T-helper 2 cell treated with Interferon-gamma antibody and Interleukin-4, amounts not matched to agents 100 ng/mL and 5 ng/mL, for 36 hours (primary cell): ENCODE results near the gene KLF13. TPM values are rescaled to one million over a fixed set of nuclear protein-coding genes. Genes with fewer than 3 reads are reported as not detected.
"Not testable (repeated sequence)": the region's sequence is repeated elsewhere in the genome, so short reads cannot be mapped to it uniquely, and the experiment has no call there.

ENCODE experiments used
- intact Hi-C: fragments of 100-400 bp; cut with micrococcal nuclease; formaldehyde crosslinking; loops from one replicate; pipeline ENCODE4 v1.15.1; 2023
- total RNA-seq: library from RNA; stranded (reverse); gene quantifications from 2 replicates; pipeline ENCODE4 v1.2.3, GENCODE V29; 2022

Gene KLF13
- total RNA-seq, 1 donor from 2014 or later: 171 TPM

DNA sequence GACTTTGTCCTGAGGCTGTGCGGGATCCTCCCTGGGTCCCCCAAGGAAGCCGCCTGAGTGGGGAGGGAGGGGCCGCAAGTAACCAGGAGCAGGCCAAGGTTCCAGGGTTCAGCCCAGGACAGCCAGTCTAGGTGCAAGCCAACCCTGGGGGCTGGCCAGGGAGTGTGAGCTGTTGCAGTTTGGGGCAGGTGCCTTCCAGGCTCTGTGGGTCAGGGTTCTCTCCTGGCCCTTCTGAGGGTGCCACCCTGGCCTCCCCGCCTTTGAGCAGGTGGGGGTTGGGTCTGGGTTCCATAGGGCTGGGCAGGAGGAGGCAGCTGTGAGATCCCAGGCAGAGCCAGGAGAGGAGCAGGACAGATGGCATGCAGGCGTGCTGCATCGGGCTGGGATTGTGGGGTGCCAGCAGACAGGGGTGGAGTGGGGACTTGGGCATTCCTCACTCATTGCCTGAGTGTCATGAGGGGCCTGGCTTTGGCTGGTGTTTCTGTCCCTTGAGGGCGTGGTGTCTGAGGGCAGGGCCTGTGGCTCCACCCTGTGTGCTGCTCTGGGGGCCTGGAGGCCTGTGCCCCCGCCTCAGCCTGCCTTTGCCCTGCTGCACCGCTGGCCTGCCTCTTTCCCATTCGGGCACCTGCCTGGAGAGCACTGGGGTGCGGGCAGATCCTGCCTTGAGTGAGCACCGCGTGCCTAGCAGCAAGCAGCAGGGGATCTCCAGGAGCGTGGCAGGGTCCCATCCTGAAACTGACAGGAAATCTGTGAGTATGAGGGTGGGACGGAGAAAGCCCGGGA lies 18.4 kb downstream of the KLF13 start:
- intact Hi-C loops: loop anchor here (5.0 kb wide), 4 partner anchors 47 to 142 kb away; no protein-coding TSS in a partner anchor

DNA sequence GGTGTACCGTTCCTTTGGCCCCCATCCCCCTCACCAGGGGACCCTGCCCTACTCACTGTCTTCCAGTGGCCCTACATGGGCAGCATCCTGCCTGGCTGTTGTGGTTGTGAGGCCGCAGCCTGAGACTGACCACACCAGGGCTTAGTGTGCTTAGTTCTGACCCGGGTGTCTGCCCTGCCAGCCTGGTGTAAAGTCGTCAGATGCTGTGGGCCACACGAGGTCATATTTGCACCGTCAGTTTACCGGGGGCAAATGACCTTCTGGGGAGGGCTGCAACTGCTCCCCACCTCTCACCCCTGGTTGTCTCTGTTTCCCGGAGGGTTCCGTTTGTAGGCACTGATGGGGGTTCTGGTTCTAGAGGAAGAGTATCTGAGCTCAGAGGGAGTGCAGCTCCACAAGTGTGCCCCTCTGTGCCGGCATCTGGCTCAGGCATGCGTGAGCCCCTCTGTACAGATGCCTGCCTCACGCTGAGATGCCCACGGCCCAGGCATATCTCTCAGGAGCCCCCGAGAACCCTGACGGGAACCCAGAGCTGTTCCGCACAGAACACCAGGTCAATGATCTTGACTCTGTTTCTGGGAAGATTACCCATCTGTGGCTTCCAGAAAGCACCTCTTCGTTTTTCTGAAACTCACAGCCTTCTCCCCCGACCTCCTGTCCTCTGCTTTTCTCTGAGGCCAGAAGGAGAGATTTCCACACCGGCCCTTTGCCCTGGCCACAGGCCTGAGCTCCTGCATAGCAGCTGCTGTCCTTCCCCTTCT lies 19.2 kb downstream of the KLF13 start:
- intact Hi-C loops: loop anchor here (5.0 kb wide), 4 partner anchors 47 to 142 kb away; no protein-coding TSS in a partner anchor

DNA sequence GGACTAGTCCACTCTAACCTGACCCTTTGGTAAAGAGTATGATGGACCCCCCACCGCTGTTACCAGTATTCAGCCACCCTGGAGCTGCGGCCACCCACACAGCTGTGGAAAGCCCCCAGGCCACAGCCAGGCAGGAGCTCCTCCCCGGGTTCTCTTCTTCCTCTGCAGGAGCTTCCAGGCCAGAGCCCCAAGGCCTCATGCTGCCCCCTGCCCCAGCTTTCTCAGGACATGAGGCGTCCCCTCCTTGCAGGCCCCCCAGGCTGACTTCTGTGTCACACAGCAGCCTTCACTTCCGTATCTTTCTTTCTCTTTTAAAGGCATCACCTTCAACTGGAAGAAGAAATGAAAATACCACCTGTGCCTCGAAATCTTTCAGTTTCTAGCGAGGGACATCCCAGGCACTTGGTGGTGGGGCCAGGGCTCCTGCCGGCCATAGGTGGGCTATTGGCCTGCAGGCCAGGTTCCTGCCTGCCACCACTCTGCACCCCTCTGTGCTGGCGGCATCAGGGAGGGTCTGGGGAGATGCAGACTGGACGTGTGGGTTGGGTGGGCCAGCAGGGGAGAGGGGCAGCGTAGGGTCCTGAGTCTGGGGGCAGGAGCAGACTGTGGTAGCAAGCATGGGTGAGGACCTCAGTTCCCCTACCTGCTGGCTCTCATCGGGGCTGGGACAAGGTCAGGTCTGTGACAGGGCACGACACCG lies 19.9 kb downstream of the KLF13 start:
- intact Hi-C loops: loop anchor here (1.0 to 5.0 kb wide), 6 partner anchors 15 to 141 kb away; no protein-coding TSS in a partner anchor

DNA sequence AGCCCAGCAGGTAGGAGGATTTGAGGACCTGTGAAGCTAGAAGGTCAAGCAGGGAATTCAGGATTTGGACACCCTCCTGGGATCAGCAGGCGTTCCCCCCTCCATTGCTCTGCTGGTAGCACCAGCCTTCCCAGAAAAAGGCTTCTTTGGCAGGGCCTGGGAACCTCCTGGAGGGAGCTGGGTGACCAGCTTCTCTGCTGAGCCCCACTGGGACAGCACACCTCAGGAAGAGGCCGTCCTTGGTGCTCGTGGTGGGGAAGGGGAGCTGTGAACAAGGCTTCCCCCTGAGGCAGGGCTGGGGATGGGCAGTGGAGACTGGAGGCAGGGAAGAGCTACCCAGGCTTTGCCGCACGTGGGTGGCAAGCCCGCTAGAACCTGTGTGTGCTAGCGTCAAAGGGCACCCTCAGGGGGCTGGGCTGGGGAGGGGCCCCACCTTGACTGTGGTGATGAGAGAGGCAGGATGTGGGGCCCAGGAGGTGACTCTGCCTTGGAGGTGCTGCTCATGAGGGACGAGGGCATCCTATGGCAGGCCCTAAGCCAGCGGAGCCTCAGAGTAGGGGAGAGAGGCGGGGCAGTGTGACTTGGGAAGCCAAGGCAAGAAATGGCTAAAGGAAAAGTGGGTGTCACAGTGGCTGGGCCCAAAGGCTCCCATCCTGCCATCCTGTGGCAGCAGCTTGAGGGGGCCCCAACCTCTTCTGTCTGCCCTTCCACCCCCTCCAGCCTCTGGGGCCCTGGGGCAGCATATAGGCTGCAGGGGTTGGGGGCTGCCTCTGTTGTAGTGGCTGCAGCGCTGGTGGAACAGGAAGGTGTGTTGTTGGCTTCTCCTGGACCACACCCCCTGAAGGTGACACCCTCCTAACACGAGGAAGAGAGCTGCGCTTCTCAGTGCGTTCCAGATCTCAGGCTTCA lies 20.7 kb downstream of the KLF13 start:
- intact Hi-C loops: loop anchor here (1.0 to 5.0 kb wide), 6 partner anchors 14 to 140 kb away; no protein-coding TSS in a partner anchor

DNA sequence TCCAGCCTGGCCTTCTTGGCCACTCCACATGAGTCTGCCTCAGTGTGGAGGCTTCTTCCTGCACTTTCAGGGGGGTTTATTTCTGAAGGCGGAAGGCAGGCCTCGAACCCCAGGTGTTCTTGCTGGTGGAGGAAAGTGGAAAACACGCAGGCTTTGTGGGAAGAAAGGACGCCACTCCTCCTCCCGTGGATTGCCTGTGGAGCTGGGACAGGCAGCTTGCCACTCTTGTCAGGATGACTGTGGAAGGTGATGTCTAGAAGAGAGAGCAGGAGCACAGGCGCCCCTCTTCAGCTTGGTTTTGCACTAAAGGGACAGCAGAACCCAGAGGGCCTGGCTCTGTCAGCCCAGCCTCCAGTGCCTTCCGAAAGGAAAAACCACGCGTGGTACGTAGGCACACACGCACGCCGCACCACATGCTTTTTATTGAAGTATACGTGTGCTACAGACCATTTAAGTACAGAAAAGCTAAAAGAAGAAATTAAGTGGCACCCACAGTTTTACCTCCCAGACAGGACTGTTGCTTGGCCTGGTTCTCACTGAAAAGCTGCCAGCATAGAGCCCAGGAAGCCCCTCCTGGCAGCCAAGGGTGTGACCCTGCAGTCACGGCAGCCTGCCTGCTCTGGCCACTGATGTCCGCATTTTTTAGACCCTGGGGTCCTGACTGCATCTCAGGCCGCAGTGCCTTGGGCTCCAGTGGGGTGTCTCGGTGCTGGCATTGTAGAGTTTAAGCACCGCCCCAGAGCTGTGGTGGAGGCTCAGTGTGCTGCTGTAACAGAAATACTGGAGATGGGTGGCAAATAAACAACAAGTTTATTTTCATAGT lies 21.6 kb downstream of the KLF13 start:
- intact Hi-C loops: loop anchor here (1.0 to 5.0 kb wide), 6 partner anchors 13 to 139 kb away; no protein-coding TSS in a partner anchor

DNA sequence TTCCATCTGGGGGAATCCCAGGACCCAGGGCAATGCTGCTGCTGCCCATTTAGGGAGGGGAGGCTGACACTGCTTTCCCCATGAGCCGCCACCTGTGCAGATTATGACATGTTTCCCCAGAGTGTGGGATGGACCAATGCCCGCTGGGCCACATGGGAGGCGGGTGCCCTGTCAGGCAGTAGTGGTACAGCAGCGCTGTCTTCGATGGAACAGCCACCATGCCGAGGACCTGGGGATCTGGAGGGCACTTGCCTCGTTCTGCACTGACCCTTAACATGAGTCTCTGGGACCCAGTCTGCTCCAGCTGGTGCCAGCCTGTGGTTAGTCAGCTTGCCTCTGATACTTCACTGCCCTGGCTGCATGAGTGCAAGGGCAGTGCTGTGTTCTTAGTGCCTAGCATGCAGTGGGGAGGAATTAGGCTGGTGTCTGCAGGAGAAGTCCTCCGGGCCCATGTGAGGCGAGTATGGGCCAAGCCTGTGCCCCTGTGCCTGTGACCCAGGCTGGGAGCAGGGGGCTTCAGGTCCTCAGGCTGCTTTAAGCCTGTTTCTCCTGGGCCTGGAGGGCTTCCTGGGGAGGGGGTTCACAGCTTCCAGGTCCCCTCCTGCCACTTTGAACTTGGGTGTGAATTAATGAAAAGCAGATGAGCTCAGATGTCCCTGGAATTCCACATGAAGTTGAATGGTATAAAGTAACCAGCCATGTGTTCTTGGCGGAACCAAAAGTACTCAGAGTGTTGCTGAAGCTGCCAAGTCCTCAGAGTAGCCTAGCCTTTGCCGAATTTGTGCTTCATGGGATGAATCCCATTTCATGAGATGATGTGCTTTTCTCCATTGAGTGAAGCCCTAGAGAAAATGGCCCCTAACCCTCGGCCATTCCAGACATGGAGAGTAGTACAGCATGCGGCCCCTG lies 22.9 kb downstream of the KLF13 start:
- intact Hi-C loops: loop anchor here (5.0 kb wide), 4 partner anchors 43 to 138 kb away; no protein-coding TSS in a partner anchor

DNA sequence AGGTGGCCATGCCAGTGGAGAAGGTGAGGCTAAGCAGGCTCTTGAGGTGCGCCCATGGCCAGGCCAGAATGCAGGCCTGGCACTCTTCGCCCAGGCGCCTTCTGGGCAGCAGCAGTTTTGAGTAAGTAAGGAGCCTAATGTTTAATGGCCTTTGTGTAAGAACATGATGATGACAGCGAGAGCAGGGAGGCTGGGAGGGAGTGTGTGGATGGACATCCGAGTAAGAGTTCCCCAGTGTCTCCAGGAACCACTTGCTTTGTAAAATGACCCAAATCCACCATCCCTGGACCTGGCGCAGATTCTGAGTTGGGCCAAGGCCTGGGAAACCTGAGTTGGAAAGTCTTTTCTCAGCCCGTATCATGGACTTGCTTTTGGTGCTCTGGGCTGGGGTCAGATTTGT lies 24.1 kb downstream of the KLF13 start:
- intact Hi-C loops: no loop called here

DNA sequence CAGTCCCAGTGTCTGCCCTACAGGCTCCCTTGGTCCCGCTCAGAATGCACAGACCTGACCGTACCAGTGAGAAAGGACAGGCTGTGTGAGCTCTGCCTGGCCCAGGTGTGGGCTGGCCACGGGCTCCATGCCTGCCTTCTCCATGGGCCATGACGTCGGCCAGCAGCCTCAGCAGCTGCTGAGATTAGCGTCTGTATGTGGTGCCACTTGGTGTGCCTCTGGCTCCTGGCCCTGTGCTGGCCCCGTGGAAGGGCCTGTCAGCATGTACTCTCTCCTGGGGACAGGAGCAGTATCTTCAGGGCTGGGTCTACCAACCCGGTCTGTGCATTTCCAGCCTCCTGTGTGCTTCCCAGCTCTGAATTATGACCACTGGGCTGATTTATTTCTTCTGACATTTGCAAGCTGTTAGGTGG lies 25.7 kb downstream of the KLF13 start:
- intact Hi-C loops: no loop called here

DNA sequence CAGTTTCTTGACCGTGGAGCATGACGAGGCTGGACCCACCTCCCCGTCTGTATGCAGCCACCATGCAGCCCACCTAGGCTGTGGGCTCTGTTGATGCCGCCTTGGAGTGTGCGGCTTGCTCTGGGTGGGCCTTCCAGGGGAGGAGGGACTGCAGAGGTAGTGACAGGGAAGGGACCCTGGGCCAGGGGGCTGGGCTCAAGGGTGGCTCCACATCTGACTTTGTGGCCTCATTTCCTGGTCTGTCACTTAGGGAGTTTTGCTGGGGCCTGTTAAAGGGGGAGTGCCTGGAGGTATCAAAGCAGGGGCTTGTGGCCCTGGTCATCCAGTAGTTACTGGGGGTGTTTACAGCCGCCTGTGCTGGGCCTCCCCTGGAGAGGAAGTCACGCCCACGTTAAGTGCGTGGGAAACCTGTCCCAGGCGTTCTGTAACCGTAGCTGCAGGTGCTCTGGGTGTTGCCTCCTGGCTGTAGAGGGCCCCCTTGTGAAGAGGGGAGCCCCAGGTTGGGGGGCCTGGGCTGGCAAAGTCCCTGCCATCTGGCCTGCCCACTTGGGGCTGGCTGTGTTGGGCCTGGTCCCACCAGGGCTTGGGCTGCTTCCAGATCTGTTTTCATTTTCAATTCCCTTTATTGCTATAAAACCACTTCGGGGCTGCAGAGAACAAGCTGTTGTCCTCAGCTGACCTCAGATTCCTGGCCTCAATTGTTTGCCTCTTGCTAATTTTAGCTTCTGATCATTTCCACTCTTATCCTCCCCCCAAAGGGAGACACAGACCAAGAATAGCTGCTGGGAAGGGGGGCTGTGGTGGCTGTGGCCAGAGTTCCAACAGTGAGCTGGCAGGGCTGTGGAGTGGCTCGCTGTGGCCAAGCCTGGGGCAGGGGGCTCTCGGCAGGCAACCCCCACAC lies 26.5 kb downstream of the KLF13 start:
- intact Hi-C loops: no loop called here

DNA sequence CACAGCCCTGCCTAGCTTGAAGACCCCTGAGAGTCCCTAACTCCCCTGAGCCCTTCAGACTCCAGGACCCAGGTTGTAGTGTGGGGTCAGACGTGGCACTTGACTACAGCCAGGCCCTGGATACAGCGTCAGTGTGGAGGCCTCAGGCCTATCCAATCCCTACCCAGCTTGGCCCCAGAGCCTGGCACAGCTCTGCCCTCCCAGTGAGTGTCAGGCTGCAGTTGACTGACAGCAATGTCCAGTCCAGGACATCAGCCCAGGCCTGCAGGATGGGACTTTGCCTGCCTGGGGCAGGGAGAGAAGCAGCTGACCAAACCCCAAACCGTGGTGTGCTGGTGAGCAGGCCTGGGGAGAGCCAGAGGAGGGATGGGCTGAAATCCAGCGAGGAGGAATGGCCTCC lies 27.3 kb downstream of the KLF13 start:
- intact Hi-C loops: no loop called here

DNA sequence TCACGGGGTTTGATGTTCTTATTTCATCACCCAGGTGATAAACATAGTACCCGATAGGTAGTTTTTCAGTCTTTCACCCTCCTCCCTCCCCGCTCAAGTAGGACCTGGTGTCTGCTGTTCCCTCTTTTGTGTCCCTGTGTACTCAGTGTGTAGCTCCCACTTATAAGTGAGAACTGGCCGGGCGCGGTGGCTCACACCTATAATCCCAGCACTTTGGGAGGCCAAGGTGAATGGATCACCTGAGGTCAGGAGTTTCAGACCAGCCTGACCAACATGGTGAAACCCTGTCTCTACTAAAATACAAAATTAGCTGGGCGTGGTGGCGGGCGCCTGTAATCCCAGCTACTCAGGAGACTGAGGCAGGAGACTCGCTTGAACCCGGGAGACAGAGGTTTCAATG lies 29.5 kb downstream of the KLF13 start:
- intact Hi-C loops: not testable (repeated sequence)

DNA sequence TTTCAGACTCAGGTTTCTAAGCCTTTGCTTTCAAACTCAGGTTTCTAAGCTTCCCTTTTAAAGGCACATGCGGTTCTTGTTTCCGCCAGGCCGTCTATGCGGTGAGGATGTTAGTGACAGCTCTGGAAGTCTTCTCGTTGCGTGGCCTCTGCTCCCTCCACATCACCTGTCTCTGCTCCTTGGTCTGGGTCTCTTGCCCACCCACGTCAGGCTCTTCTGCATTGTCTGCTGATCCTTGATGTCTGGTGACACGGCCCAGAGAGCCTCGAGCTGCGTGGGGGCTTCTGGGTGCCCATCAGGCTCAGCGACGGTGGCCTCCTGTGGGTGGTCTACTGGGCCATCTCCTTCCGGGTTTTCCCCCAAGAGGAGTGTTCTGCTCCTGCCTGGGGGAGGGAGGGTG lies 30.5 kb downstream of the KLF13 start:
- intact Hi-C loops: no loop called here

DNA sequence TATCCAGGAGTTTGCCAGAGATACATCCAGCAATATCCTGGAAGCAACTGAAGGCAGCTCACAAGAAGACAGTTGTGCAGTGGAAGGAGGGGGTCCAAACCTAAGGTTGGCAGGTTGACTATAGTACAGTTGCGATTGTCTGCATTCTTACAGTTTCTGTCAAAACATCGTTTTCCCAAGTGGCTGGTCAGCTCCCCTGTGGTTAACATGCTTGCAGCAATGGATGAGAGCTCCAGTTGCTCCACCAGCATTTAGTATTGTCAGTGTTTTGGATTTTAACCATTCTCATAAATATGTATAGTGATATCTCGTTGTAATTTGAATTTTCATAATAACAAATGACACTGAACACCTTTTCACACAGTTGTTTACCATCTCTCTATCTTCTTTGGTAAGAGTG lies 31.5 kb downstream of the KLF13 start:
- intact Hi-C loops: no loop called here

DNA sequence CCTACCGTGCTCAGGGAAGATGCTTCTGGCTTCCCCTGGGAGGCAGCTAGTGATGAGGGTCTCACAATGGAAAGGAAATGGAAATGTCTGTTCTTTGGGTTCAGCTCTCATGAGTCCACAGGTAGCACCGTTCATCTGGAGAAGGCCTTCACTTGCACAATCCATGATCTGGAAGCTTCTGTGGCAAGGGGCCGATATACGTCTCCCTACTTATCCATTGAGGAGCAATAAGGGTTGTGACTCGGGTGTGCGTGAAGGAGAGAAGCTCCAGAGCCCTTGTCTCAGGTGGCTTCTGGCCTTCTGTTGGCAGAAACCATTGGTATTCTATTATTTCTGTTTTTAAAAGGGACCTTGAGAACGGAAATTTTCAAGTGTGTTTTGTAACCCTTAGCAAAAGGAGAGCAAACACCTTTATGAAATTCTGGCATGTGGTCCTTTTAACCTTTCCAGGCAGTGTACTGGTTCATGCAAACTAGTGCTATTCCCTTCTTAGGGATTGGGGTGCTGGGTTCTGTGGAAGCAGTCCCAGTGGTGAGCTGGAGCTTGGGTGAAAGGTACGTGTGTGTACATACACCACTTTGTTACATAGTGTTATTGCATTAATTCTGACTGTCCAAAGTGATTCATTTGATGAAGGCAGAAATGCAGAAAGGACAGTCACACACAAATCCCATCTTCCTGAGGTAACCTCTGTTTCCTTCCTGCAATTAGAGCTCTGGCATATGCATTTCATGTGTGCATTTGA lies 32.5 kb downstream of the KLF13 start:
- intact Hi-C loops: no loop called here

DNA sequence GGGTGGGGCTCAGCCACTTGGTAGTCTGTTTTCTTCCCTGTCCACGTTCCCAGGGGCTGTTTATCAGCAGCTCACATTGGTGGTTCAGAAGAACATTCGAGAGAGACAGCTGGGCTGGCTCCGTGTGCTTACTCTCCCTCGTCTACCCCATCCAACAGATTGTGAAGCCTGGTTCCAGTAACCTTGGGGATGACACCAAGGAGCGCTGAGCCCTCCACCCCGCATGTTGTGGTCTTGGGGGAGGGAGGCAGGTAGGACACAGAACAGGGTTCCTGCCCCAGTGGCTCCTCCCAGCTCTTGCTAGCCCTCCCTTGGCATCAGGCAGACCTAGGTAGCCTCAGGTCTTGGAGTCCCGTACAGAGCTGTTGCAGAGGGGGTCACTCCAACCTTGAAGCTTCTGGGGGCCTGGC lies 33.1 kb downstream of the KLF13 start:
- intact Hi-C loops: loop anchor here (2.0 kb wide), 1 partner anchor 33 kb away; no protein-coding TSS in a partner anchor

DNA sequence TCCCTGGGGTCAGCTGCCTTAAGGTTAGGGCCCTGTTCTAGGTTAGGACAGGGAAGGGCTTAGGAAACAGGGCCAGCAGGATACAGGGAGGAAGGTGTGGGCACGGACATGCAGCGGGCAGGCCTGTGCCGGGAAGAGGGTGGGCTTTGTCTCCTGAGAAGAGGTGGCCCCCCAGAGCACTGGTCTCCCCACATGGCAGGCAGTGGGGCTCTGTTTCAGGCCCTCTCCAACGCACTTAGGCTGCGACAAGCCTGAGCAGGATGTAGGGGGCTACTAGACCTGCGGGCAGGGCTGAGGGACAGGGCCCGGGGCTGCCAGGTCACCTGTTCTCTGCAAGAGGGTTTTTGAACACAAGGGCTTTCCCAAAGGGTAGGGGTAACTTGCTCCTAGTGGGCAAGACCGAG lies 33.5 kb downstream of the KLF13 start:
- intact Hi-C loops: loop anchor here (2.0 kb wide), 1 partner anchor 33 kb away; no protein-coding TSS in a partner anchor
